PFSK-1 (cell line): Measurements from ENCODE around the gene GDF9.

Source experiments
- FOXP2 ChIP-seq: optimal IDR thresholded peaks from 2 replicates; pipeline ENCODE3; 2011; ENCODE audit warnings: borderline replicate concordance, control low read depth, inconsistent platforms; ENCODE audit not compliant: insufficient read depth; ENCODE audit errors: extremely low read length, extremely low read depth
- POLR2AphosphoS5 ChIP-seq: IDR thresholded peaks from 2 replicates; pipeline ENCODE4 v1.6.1; 2012; ENCODE audit warnings: low read depth, mild to moderate bottlenecking, control low read depth, low read length, moderate library complexity
- REST ChIP-seq, 2 experiments: IDR thresholded peaks; 2 replicates each; pipeline versions ENCODE4 v1.6.1 to v1.8.0; 2011 to 2012; ENCODE audit warnings: low read depth in 2 of 2, low read length in 2 of 2, control low read depth in 1 of 2, inconsistent platforms in 1 of 2, mild to moderate bottlenecking in 1 of 2, moderate library complexity in 1 of 2; ENCODE audit not compliant: insufficient read depth in 1 of 2
- SIN3A ChIP-seq: IDR thresholded peaks from 2 replicates; pipeline ENCODE4 v1.6.1; 2012; ENCODE audit warnings: mild to moderate bottlenecking, low read length, moderate library complexity, borderline replicate concordance; ENCODE audit not compliant: insufficient read depth
- TAF1 ChIP-seq: IDR thresholded peaks from 2 replicates; pipeline ENCODE4 v1.6.1; 2012; ENCODE audit warnings: low read length, control low read depth, borderline replicate concordance; ENCODE audit not compliant: insufficient read depth

Gene GDF9

GRCh38 chr5:132868754-132869153 lies 2.5 kb upstream of the GDF9 start:
- TF ChIP-seq POLR2AphosphoS5 (no peak), SIN3A (no peak), REST (IDR thresholded peaks at IDR 0.05; ENCODE audit: insufficient read depth in 1 of 2, low read depth in 2 of 2, low read length in 2 of 2) (no peak), FOXP2 (no peak), TAF1 (no peak)

- TF ChIP-seq POLR2AphosphoS5 (no peak), TAF1 (no peak), REST (IDR thresholded peaks at IDR 0.05; ENCODE audit: insufficient read depth in 1 of 2, low read depth in 2 of 2, low read length in 2 of 2) (no peak), SIN3A (no peak), FOXP2 (no peak)
These were observed 780 bp upstream of the GDF9 start for GRCh38 chr5:132867046-132867451.

GRCh38 chr5:132865668-132866341 lies 464 bp downstream of the GDF9 start:
- TF ChIP-seq REST (IDR thresholded peaks at IDR 0.05; ENCODE audit: insufficient read depth in 1 of 2, low read depth in 2 of 2, low read length in 2 of 2) (no peak), TAF1 (no peak), SIN3A (no peak), FOXP2 (no peak), POLR2AphosphoS5 (no peak)

GRCh38 chr5:132860742-132861141 lies 5.5 kb downstream of the GDF9 start:
- TF ChIP-seq TAF1: no peak

- no peak for TF ChIP-seq POLR2AphosphoS5
- no peak for TF ChIP-seq SIN3A
- TF ChIP-seq FOXP2: no peak
- no peak for TF ChIP-seq REST (IDR thresholded peaks at IDR 0.05; ENCODE audit: insufficient read depth in 1 of 2, low read depth in 2 of 2, low read length in 2 of 2)
- no peak for TF ChIP-seq TAF1
These were observed 6.3 kb downstream of the GDF9 start for GRCh38 chr5:132859889-132860437.
